Mesenchymal stem cell (in vitro differentiated cells and primary cell): Measurements from ENCODE around the gene UTP4.
A peak's percentile ranks its signal among the peaks of the same experiment; 100 is the strongest.
"Not testable (repeated sequence)": the region's sequence is repeated elsewhere in the genome, so short reads cannot be mapped to it uniquely, and the experiment has no call there.

Source experiments
- DNase-seq: peaks from one replicate; pipeline ENCODE4 v3.0.0-alpha.2; 2013
- H2AFZ ChIP-seq: one replicate; pipeline ENCODE4 v1.6.1; 2013; ENCODE audit warnings: low read depth, mild to moderate bottlenecking, control low read depth, inconsistent platforms, low read length, moderate library complexity
- H2AK5ac ChIP-seq: 2 replicates; pipeline ENCODE4 v1.6.1; 2013; ENCODE audit warnings: low read length, moderate library complexity, mild to moderate bottlenecking, inconsistent platforms; ENCODE audit not compliant: severe bottlenecking
- H2BK120ac ChIP-seq: one replicate; pipeline ENCODE4 v1.6.1; 2013; ENCODE audit warnings: low read depth, mild to moderate bottlenecking, inconsistent platforms, low read length, moderate library complexity
- H2BK12ac ChIP-seq, 2 experiments: one replicate each; pipeline ENCODE4 v1.6.1; 2013; ENCODE audit warnings: inconsistent platforms in 2 of 2, low read length in 2 of 2, mild to moderate bottlenecking in 2 of 2, moderate library complexity in 2 of 2, control low read depth in 1 of 2
- H2BK15ac ChIP-seq: one replicate; pipeline ENCODE4 v1.6.1; 2013; ENCODE audit warnings: mild to moderate bottlenecking, low read depth, inconsistent platforms; ENCODE audit not compliant: poor library complexity, severe bottlenecking
- H2BK5ac ChIP-seq: 2 replicates; pipeline ENCODE4 v1.6.1; 2013; ENCODE audit warnings: low read depth, mild to moderate bottlenecking, low read length, control low read depth, inconsistent platforms; ENCODE audit not compliant: poor library complexity, severe bottlenecking
- H3K14ac ChIP-seq, 2 experiments: one replicate each; pipeline ENCODE4 v1.6.1; 2013; ENCODE audit warnings: inconsistent platforms in 2 of 2, low read length in 2 of 2, control low read depth in 1 of 2, mild to moderate bottlenecking in 1 of 2, moderate library complexity in 1 of 2
- H3K18ac ChIP-seq, 2 experiments: one replicate each; pipeline ENCODE4 v1.6.1; 2013; ENCODE audit warnings: inconsistent platforms in 2 of 2, low read length in 2 of 2, control low read depth in 1 of 2, low read depth in 1 of 2, mild to moderate bottlenecking in 1 of 2
- H3K23ac ChIP-seq, 2 experiments: one replicate each; pipeline ENCODE4 v1.6.1; 2013; ENCODE audit warnings: inconsistent platforms in 2 of 2, low read length in 2 of 2, mild to moderate bottlenecking in 2 of 2, moderate library complexity in 2 of 2, control low read depth in 1 of 2
- H3K27ac ChIP-seq: 2 replicates; pipeline ENCODE4 v1.5.1; 2013; ENCODE audit warnings: mild to moderate bottlenecking, moderate library complexity, low read length, control low read depth, inconsistent platforms; ENCODE audit not compliant: poor library complexity, severe bottlenecking
- H3K27me3 ChIP-seq, 2 experiments: 2 replicates each; pipeline versions ENCODE4 v1.6.1 to v1.7.0; 2013; ENCODE audit warnings: low read length in 2 of 2, mild to moderate bottlenecking in 2 of 2, moderate library complexity in 2 of 2, control low read depth in 1 of 2, inconsistent platforms in 1 of 2; ENCODE audit not compliant: control insufficient read depth in 1 of 2, insufficient read depth in 1 of 2
- H3K36me3 ChIP-seq, 2 experiments: 2 replicates each; pipeline versions ENCODE4 v1.6.1 to v1.7.0; 2013; ENCODE audit warnings: low read length in 2 of 2, control low read depth in 1 of 2, inconsistent platforms in 1 of 2, low read depth in 1 of 2, mild to moderate bottlenecking in 1 of 2; ENCODE audit not compliant: insufficient read depth in 2 of 2, control insufficient read depth in 1 of 2
- H3K4ac ChIP-seq, 2 experiments: one replicate each; pipeline ENCODE4 v1.6.1; 2013; ENCODE audit warnings: inconsistent platforms in 2 of 2, low read length in 2 of 2, mild to moderate bottlenecking in 2 of 2, moderate library complexity in 2 of 2, control low read depth in 1 of 2, low read depth in 1 of 2
- H3K4me1 ChIP-seq: 2 replicates; pipeline ENCODE4 v1.6.1; 2013; ENCODE audit warnings: low read depth, low read length, control low read depth; ENCODE audit not compliant: control insufficient read depth, insufficient read depth
- H3K4me2 ChIP-seq: 2 replicates; pipeline ENCODE4 v1.6.1; 2013; ENCODE audit warnings: low read length, mild to moderate bottlenecking, inconsistent platforms; ENCODE audit not compliant: poor library complexity, severe bottlenecking
- H3K4me3 ChIP-seq, 2 experiments: 2 replicates each; pipeline versions ENCODE4 v1.5.1 to v1.7.0; 2013; ENCODE audit warnings: low read length in 2 of 2, mild to moderate bottlenecking in 2 of 2, control low read depth in 1 of 2, low read depth in 1 of 2; ENCODE audit not compliant: insufficient read depth in 1 of 2
- H3K79me1 ChIP-seq: replicated peaks from 2 replicates; pipeline ENCODE4 v1.6.1; 2013; ENCODE audit warnings: mild to moderate bottlenecking, control low read depth, low read length, inconsistent platforms; ENCODE audit not compliant: poor library complexity, severe bottlenecking
- H3K9ac ChIP-seq: 2 replicates; pipeline ENCODE4 v1.7.0; 2013; ENCODE audit warnings: mild to moderate bottlenecking, low read length, moderate library complexity
- H3K9me3 ChIP-seq: 2 replicates; pipeline ENCODE4 v1.7.0; 2013; ENCODE audit warnings: mild to moderate bottlenecking, low read length; ENCODE audit not compliant: control insufficient read depth
- H4K8ac ChIP-seq: one replicate; pipeline ENCODE4 v1.6.1; 2013; ENCODE audit warnings: inconsistent platforms, mild to moderate bottlenecking, low read length, moderate library complexity
- H4K91ac ChIP-seq: one replicate; pipeline ENCODE4 v1.6.1; 2013; ENCODE audit warnings: mild to moderate bottlenecking, low read length, inconsistent platforms
- WGBS: methylation state at CpG from one replicate; pipeline ENCODE4 v1.1.7; 2013; ENCODE audit warnings: mixed read lengths; 5-methylcytosine and 5-hydroxymethylcytosine counted together

Gene UTP4

DNA sequence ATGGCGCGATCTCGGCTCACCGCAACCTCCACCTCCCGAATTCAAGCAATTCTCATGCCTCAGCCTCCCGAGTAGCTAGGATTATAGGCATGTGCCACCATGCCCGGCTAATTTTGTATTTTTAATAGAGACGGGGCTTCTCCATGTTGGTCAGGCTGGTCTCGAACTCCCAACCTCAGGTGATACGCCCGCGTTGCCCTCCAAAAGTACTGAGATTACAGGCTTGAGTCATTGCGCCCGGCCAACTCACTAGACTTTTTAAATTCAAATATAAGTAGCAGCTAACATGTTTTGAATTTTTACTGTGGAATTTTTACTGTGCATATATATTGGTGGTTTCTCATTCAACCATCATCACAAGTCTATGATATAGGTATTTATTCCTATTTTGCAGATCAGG lies 7.5 kb upstream of the UTP4 start:
- H3K9me3 ChIP-seq, DNase-seq, H2BK12ac ChIP-seq, H2AFZ ChIP-seq, H3K9ac ChIP-seq, H4K8ac ChIP-seq, H3K4me1 ChIP-seq, H2BK15ac ChIP-seq, H3K4me3 ChIP-seq, H3K4me2 ChIP-seq, H4K91ac ChIP-seq, H3K27me3 ChIP-seq, H3K23ac ChIP-seq, H3K14ac ChIP-seq, H3K4ac ChIP-seq, H3K18ac ChIP-seq, H2BK120ac ChIP-seq, H2AK5ac ChIP-seq, H2BK5ac ChIP-seq, H3K27ac ChIP-seq: not testable (repeated sequence)
- peaks cover 18 to 35% of the 10 kb centered on the region in 2 experiments for H3K36me3 ChIP-seq
- H3K79me1 ChIP-seq, result peaks cover 16% of the 10 kb centered on the region
- 96% methylated on average over 12 of the region's 14 CpGs for WGBS

DNA sequence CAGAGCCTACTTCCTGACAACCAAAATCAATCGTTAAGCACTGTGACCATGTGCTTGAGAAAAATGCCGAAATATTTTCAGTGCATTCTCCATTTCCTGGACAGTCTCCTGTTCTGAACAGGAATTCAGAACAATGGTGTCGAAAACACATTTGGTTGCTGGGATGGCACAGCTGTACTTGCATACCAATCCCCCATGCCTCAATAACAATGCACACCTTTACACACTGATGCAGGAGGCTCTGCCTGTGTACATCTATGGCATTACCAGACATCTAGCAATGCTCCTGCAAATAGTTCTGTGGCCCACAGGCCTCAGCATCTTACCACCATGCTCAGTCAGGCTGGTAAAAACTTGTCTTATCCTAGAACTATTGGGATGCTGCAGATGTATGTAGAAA lies 6.2 kb upstream of the UTP4 start:
- Histone ChIP-seq H2AFZ (no peak overlapping the region), H2BK15ac (no peak overlapping the region), H3K4ac (no peak overlapping the region), H3K4me1 (no peaks in the 10 kb centered on the region), H3K4me2 (no peak overlapping the region), H3K14ac (no peak overlapping the region), H4K91ac (no peak overlapping the region), H3K4me3 (no peak overlapping the region), H3K18ac (no peak overlapping the region), H2BK5ac (no peak overlapping the region), H3K79me1 (peaks cover 11% of the 10 kb centered on the region), H3K27ac (no peak overlapping the region), H2BK120ac (no peak overlapping the region), H4K8ac (no peak overlapping the region), H3K9ac (peak overlapping the region; percentile 36), H2AK5ac (no peak overlapping the region), H3K27me3 (no peaks in the 10 kb centered on the region), H3K9me3 (no peaks in the 10 kb centered on the region), H2BK12ac (no peak overlapping the region), H3K23ac (no peak overlapping the region), H3K36me3 (peaks cover 5 to 22% of the 10 kb centered on the region in 2 experiments)
- no peak for DNase-seq
- 99% methylated on average over 3 of the region's 3 CpGs for WGBS

DNA sequence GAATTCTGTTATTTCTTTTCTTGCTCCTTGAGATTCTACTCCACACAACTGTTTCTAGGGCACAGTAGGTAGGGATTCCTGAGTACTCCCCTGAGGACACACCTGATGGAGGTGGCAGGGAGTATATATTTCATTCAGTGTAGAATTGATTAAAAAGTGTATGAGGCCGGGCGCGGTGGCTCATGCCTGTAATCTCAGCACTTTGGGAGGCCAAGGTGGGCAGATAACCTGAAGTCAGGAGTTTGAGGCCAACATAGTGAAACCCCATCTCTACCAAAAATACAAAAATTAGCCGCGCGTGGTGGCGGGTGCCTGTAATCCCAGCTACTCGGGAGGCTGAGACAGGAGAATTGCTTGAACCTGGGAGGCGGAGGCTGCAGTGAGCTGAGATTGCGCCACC lies 5.6 kb upstream of the UTP4 start:
- H2AFZ ChIP-seq, H2AK5ac ChIP-seq, H4K8ac ChIP-seq, H3K9ac ChIP-seq, H3K4me2 ChIP-seq, H2BK15ac ChIP-seq, H3K27ac ChIP-seq, H3K27me3 ChIP-seq, H3K14ac ChIP-seq, H2BK12ac ChIP-seq, H3K4ac ChIP-seq, H3K23ac ChIP-seq, H3K4me1 ChIP-seq, H2BK120ac ChIP-seq, H4K91ac ChIP-seq, H3K4me3 ChIP-seq, H2BK5ac ChIP-seq, H3K18ac ChIP-seq, H3K9me3 ChIP-seq, DNase-seq: not testable (repeated sequence)
- Histone ChIP-seq H3K36me3 (peaks cover 5 to 21% of the 10 kb centered on the region in 2 experiments), H3K79me1 (peaks cover 11% of the 10 kb centered on the region)
- 99% methylated on average over 9 of the region's 10 CpGs for WGBS

DNA sequence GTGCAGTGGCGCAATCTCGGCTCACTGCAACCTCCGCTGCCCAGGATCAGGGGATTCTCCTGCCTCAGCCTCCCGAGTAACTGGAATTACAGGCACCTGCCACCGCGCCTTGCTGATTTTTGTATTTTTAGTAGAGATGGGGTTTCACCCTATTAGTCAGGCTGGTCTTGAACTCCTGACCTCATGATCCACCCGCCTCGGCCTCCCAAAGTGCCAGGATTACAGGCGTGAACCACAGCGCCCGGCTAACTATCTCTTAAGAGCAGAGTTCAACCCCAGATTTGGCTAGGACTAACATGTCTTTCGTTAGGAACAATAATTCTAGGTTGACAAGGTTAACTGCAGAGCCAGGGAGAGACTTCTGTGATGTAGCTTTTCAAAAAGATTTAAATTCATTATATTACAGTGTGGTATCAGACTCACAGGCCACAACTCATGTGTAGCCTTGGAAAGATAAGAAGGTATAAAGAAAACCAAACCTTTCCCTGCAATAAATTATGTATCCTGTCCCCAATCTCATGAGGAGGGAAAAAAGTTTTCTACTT lies 4.4 kb upstream of the UTP4 start:
- Histone ChIP-seq H2BK5ac (no peak overlapping the region), H3K4ac (no peak overlapping the region), H2BK12ac (no peak overlapping the region), H2AK5ac (no peak overlapping the region), H3K36me3 (peaks cover 5 to 21% of the 10 kb centered on the region in 2 experiments), H3K4me2 (no peak overlapping the region), H2AFZ (no peak overlapping the region), H3K9ac (peak overlapping the region; percentile 49), H3K4me1 (no peaks in the 10 kb centered on the region), H3K9me3 (no peaks in the 10 kb centered on the region), H3K4me3 (no peak overlapping the region), H3K14ac (no peak overlapping the region), H3K27ac (no peak overlapping the region), H2BK15ac (no peak overlapping the region), H4K91ac (no peak overlapping the region), H3K23ac (no peak overlapping the region), H3K27me3 (no peaks in the 10 kb centered on the region), H4K8ac (no peak overlapping the region), H2BK120ac (no peak overlapping the region), H3K18ac (no peak overlapping the region), H3K79me1 (peaks cover 6% of the 10 kb centered on the region)
- WGBS, result 98% methylated on average over 9 of the region's 12 CpGs
- no peak for DNase-seq
